Stimulated activated CD4-positive, alpha-beta T cell treated with anti-CD3 and anti-CD28 coated beads, Interleukin-4, amount 100 ng/mL, for 48 hours (primary cell): ENCODE measurements around the gene TOM1.
A peak's percentile ranks its signal among the peaks of the same experiment; 100 is the strongest.
"Not testable (repeated sequence)": the region's sequence is repeated elsewhere in the genome, so short reads cannot be mapped to it uniquely, and the experiment has no call there.

Source experiments
- DNase-seq, 2 donors: peaks; one replicate each; pipeline ENCODE4 v3.0.0-alpha.2; 2020; ENCODE audit warnings: low read depth in 2 of 2

The TOM1 gene

GRCh38 chr22:35345808-35346505 lies 46.3 kb downstream of the TOM1 start:
- DNase-seq, result no peak

- DNase-seq, result no peak
Observed at GRCh38 chr22:35346596-35347220, 47.0 kb downstream of the TOM1 start.

- no peak for DNase-seq
Observed at GRCh38 chr22:35347462-35347861, 47.8 kb downstream of the TOM1 start.

- DNase-seq, result no peak
Observed at GRCh38 chr22:35348026-35348590, 48.4 kb downstream of the TOM1 start.

- no peak for DNase-seq
Observed at GRCh38 chr22:35348703-35349102, 49.0 kb downstream of the TOM1 start.

- no peak for DNase-seq
Observed at GRCh38 chr22:35349368-35349703, 49.6 kb downstream of the TOM1 start.

- no peak for DNase-seq
Observed at GRCh38 chr22:35349704-35350538, 50.2 kb downstream of the TOM1 start.

GRCh38 chr22:35350539-35351503 lies 51.1 kb downstream of the TOM1 start:
- DNase-seq, result peak; percentile 77 to 87

GRCh38 chr22:35352214-35353111 lies 52.8 kb downstream of the TOM1 start:
- peak; percentile 52 to 59 for DNase-seq

- no peak for DNase-seq
Observed at GRCh38 chr22:35353318-35353717, 53.6 kb downstream of the TOM1 start.

- DNase-seq, result no peak
Observed at GRCh38 chr22:35354068-35354467, 54.4 kb downstream of the TOM1 start.

- no peak for DNase-seq
Observed at GRCh38 chr22:35357883-35358621, 58.4 kb downstream of the TOM1 start.

- no peak for DNase-seq
Observed at GRCh38 chr22:35359380-35360065, 59.8 kb downstream of the TOM1 start.

GRCh38 chr22:35361001-35361558 lies 61.4 kb downstream of the TOM1 start:
- no peak for DNase-seq

- no peak for DNase-seq
Observed at GRCh38 chr22:35363566-35364086, 63.9 kb downstream of the TOM1 start.

GRCh38 chr22:35364230-35364629 lies 64.5 kb downstream of the TOM1 start:
- DNase-seq, result not testable (repeated sequence)

GRCh38 chr22:35367331-35367886 lies 67.7 kb downstream of the TOM1 start:
- no peak for DNase-seq

GRCh38 chr22:35368386-35368785 lies 68.7 kb downstream of the TOM1 start:
- no peak for DNase-seq
